ENCODE data around the gene AKAP17A.

GRCh38 chrX:1618689-1619088, 27.3 kb downstream of the AKAP17A start:
- TF ChIP-seq CTCF (conservative IDR thresholded peaks at IDR 0.05): no peak
- TF ChIP-seq EZH2 (IDR thresholded peaks at IDR 0.05; ENCODE audit: low read depth): no peak
